WERI-Rb-1 (cell line): ENCODE data around the gene FGF14.

Source experiments
- DNase-seq: peaks from one replicate; pipeline ENCODE4 v3.0.0-alpha.2; 2020
- H3K27ac ChIP-seq: fragments of 250-450 bp; sonication (Bioruptor Pico); 2 replicates; pipeline ENCODE4 v1.5.1; 2020; ENCODE audit warnings: mild to moderate bottlenecking, moderate library complexity
- H3K27me3 ChIP-seq: fragments of 250-450 bp; sonication (Bioruptor Pico); 2 replicates; pipeline ENCODE4 v1.5.1; 2021; ENCODE audit warnings: mild to moderate bottlenecking, low read depth, moderate library complexity; ENCODE audit not compliant: insufficient read depth, severe bottlenecking
- H3K36me3 ChIP-seq: fragments of 250-450 bp; sonication (Bioruptor Pico); 2 replicates; pipeline ENCODE4 v1.5.1; 2020; ENCODE audit warnings: mild to moderate bottlenecking, moderate library complexity
- H3K4me3 ChIP-seq: 2 replicates; pipeline ENCODE4 v1.5.1; 2011; ENCODE audit warnings: low read depth, mild to moderate bottlenecking, control low read depth, low read length
- H3K9me3 ChIP-seq: fragments of 250-450 bp; sonication (Bioruptor Pico); 2 replicates; pipeline ENCODE4 v1.5.1; 2021; ENCODE audit warnings: mild to moderate bottlenecking, moderate library complexity; ENCODE audit not compliant: severe bottlenecking
- CTCF ChIP-seq: IDR thresholded peaks from 2 replicates; pipeline ENCODE4 v1.5.1; 2011; ENCODE audit warnings: low read depth, mild to moderate bottlenecking, control low read depth, inconsistent platforms, low read length

Gene FGF14

GRCh38 chr13:102191951-102192502, 209.8 kb downstream of the FGF14 start:
- H3K9me3 ChIP-seq = no peaks in the 10 kb centered on the region
- TF ChIP-seq CTCF = no peak
- no peaks in the 10 kb centered on the region for H3K27me3 ChIP-seq
- H3K4me3 ChIP-seq = no peak overlapping the region
- no peaks in the 10 kb centered on the region for H3K36me3 ChIP-seq
- DNase-seq = no peak
- H3K27ac ChIP-seq = no peak overlapping the region

- Histone ChIP-seq H3K9me3 (no peaks in the 10 kb centered on the region), H3K4me3 (no peak overlapping the region), H3K36me3 (no peaks in the 10 kb centered on the region), H3K27me3 (no peaks in the 10 kb centered on the region), H3K27ac (no peak overlapping the region)
- TF ChIP-seq CTCF = no peak
- no peak for DNase-seq
Observed at GRCh38 chr13:102190930-102191329, 210.9 kb downstream of the FGF14 start.

GRCh38 chr13:102187313-102187712, 214.5 kb downstream of the FGF14 start:
- H3K36me3 ChIP-seq = no peaks in the 10 kb centered on the region
- H3K4me3 ChIP-seq = no peak overlapping the region
- DNase-seq = no peak
- H3K27ac ChIP-seq = no peak overlapping the region
- no peak for TF ChIP-seq CTCF
- no peaks in the 10 kb centered on the region for H3K27me3 ChIP-seq
- no peaks in the 10 kb centered on the region for H3K9me3 ChIP-seq

- Histone ChIP-seq H3K9me3 (no peaks in the 10 kb centered on the region), H3K4me3 (no peak overlapping the region), H3K27me3 (no peaks in the 10 kb centered on the region), H3K36me3 (no peaks in the 10 kb centered on the region), H3K27ac (no peak overlapping the region)
- no peak for DNase-seq
- TF ChIP-seq CTCF = no peak
Observed at GRCh38 chr13:102185375-102185984, 216.4 kb downstream of the FGF14 start.

- Histone ChIP-seq H3K27ac (no peak overlapping the region), H3K4me3 (no peak overlapping the region), H3K27me3 (no peaks in the 10 kb centered on the region), H3K9me3 (no peaks in the 10 kb centered on the region), H3K36me3 (no peaks in the 10 kb centered on the region)
- DNase-seq = no peak
- no peak for TF ChIP-seq CTCF
Observed at GRCh38 chr13:102183509-102184182, 218.2 kb downstream of the FGF14 start.

GRCh38 chr13:102182170-102182569, 219.7 kb downstream of the FGF14 start:
- Histone ChIP-seq H3K4me3 (no peak overlapping the region), H3K36me3 (no peaks in the 10 kb centered on the region), H3K27ac (no peak overlapping the region), H3K27me3 (no peaks in the 10 kb centered on the region), H3K9me3 (no peaks in the 10 kb centered on the region)
- TF ChIP-seq CTCF = no peak
- no peak for DNase-seq
